HEK293 (cell line): Measurements from ENCODE around the gene SLBP.

Experiments
- CTCF ChIA-PET: fragments of 350-600 bp; formaldehyde crosslinking; extraction: SDS; loops from one replicate; lab custom pipeline; 2021; ENCODE audit warnings: antibody characterized with exemption; lab: Yijun Ruan, JAX
- POLR2A ChIA-PET: fragments of 300-600 bp; formaldehyde crosslinking; extraction: SDS; loops from one replicate; lab custom pipeline; 2020; ENCODE audit warnings: antibody characterized with exemption, inconsistent platforms; lab: Yijun Ruan, JAX
- H3K27ac ChIP-seq: fragments of 200-500 bp; sonication (Bioruptor generic); 2 replicates; pipeline ENCODE4 v1.5.1; 2014; ENCODE audit warnings: low read depth, low read length, control low read depth, inconsistent platforms; ENCODE audit errors: extremely low read depth
- H3K36me3 ChIP-seq, 2 experiments: fragments of 200-500 bp in 1 of 2; sonication (Bioruptor generic) in 1 of 2; 1 replicate in 1 of 2; 2 replicates in 1 of 2; pipeline ENCODE4 v1.5.1; 2014 to 2017; ENCODE audit warnings: inconsistent platforms in 2 of 2, low read length in 2 of 2; ENCODE audit not compliant: control insufficient read depth in 2 of 2, insufficient read depth in 1 of 2
- H3K4me1 ChIP-seq: fragments of 200-500 bp; sonication (Bioruptor generic); 2 replicates; pipeline ENCODE4 v1.5.1; 2014; ENCODE audit warnings: mild to moderate bottlenecking, low read length, inconsistent platforms; ENCODE audit not compliant: control insufficient read depth, insufficient read depth
- H3K4me3 ChIP-seq: 2 replicates; pipeline ENCODE4 v1.5.1; 2011; ENCODE audit warnings: low read depth, mild to moderate bottlenecking, control low read depth, low read length, moderate library complexity
- H3K9me3 ChIP-seq: fragments of 200-500 bp; sonication (Bioruptor generic); 2 replicates; pipeline ENCODE4 v1.5.1; 2014; ENCODE audit warnings: low read depth, low read length, inconsistent platforms; ENCODE audit not compliant: control insufficient read depth, insufficient read depth
- BCL11A ChIP-seq: fragments of 450-650 bp; formaldehyde crosslinking; IDR thresholded peaks from 2 replicates; pipeline ENCODE4 v1.5.1; 2016; ENCODE audit warnings: low read depth, missing biosample characterization, missing genetic modification characterization
- BCL11B ChIP-seq: fragments of 450-650 bp; formaldehyde crosslinking; IDR thresholded peaks from 2 replicates; pipeline ENCODE4 v1.5.1; 2016; ENCODE audit warnings: low read depth, missing biosample characterization, missing genetic modification characterization
- GLIS1 ChIP-seq: fragments of 450-650 bp; formaldehyde crosslinking; IDR thresholded peaks from 2 replicates; pipeline ENCODE4 v1.5.1; 2016; ENCODE audit warnings: missing biosample characterization, missing genetic modification characterization
- KLF16 ChIP-seq: fragments of 450-650 bp; formaldehyde crosslinking; IDR thresholded peaks from 2 replicates; pipeline ENCODE4 v1.5.1; 2017; ENCODE audit warnings: missing biosample characterization, missing genetic modification characterization
- KLF7 ChIP-seq: fragments of 450-650 bp; formaldehyde crosslinking; IDR thresholded peaks from 2 replicates; pipeline ENCODE4 v1.5.1; 2016; ENCODE audit warnings: missing biosample characterization, missing genetic modification characterization, borderline replicate concordance
- RBAK ChIP-seq: fragments of 450-650 bp; formaldehyde crosslinking; IDR thresholded peaks from 2 replicates; pipeline ENCODE4 v1.5.1; 2016; ENCODE audit warnings: missing biosample characterization, missing genetic modification characterization
- SETDB1 ChIP-seq: IDR thresholded peaks from one replicate; pipeline ENCODE4 v1.6.1; 2017; ENCODE audit warnings: mild to moderate bottlenecking, low read length, moderate library complexity, mixed read lengths; ENCODE audit not compliant: insufficient read length
- SP2 ChIP-seq: fragments of 450-650 bp; formaldehyde crosslinking; IDR thresholded peaks from 2 replicates; pipeline ENCODE4 v1.5.1; 2016; ENCODE audit warnings: missing biosample characterization, missing genetic modification characterization
- SP3 ChIP-seq: fragments of 450-650 bp; formaldehyde crosslinking; IDR thresholded peaks from 2 replicates; pipeline ENCODE4 v1.5.1; 2016; ENCODE audit warnings: missing biosample characterization, missing genetic modification characterization
- SP7 ChIP-seq: fragments of 450-650 bp; formaldehyde crosslinking; IDR thresholded peaks from 2 replicates; pipeline ENCODE4 v1.5.1; 2016; ENCODE audit warnings: missing biosample characterization, missing genetic modification characterization
- ZBTB48 ChIP-seq: fragments of 450-650 bp; formaldehyde crosslinking; IDR thresholded peaks from 2 replicates; pipeline ENCODE4 v1.5.1; 2016; ENCODE audit warnings: missing biosample characterization, missing genetic modification characterization
- ZEB2 ChIP-seq: fragments of 450-650 bp; formaldehyde crosslinking; IDR thresholded peaks from 2 replicates; pipeline ENCODE4 v1.5.1; 2016; ENCODE audit warnings: missing biosample characterization, missing genetic modification characterization
- ZFP69B ChIP-seq: fragments of 450-650 bp; formaldehyde crosslinking; IDR thresholded peaks from 2 replicates; pipeline ENCODE4 v1.5.1; 2016; ENCODE audit warnings: missing biosample characterization, missing genetic modification characterization
- ZNF112 ChIP-seq: fragments of 450-650 bp; formaldehyde crosslinking; IDR thresholded peaks from 2 replicates; pipeline ENCODE4 v1.5.0; 2017; ENCODE audit warnings: missing biosample characterization, missing genetic modification characterization
- ZNF175 ChIP-seq: fragments of 450-650 bp; formaldehyde crosslinking; IDR thresholded peaks from 2 replicates; pipeline ENCODE4 v1.5.1; 2016; ENCODE audit warnings: missing biosample characterization, missing genetic modification characterization
- ZNF2 ChIP-seq: fragments of 450-650 bp; formaldehyde crosslinking; IDR thresholded peaks from 2 replicates; pipeline ENCODE4 v1.5.1; 2016; ENCODE audit warnings: missing biosample characterization, missing genetic modification characterization
- ZNF248 ChIP-seq: fragments of 450-650 bp; formaldehyde crosslinking; IDR thresholded peaks from 2 replicates; pipeline ENCODE4 v1.5.1; 2017; ENCODE audit warnings: missing biosample characterization, missing genetic modification characterization
- ZNF266 ChIP-seq: fragments of 450-650 bp; formaldehyde crosslinking; IDR thresholded peaks from 2 replicates; pipeline ENCODE4 v1.5.1; 2016; ENCODE audit warnings: missing biosample characterization, missing genetic modification characterization, low read depth
- ZNF324 ChIP-seq: fragments of 450-650 bp; formaldehyde crosslinking; IDR thresholded peaks from 2 replicates; pipeline ENCODE4 v1.5.1; 2016; ENCODE audit warnings: missing biosample characterization, missing genetic modification characterization
- ZNF341 ChIP-seq: fragments of 450-650 bp; formaldehyde crosslinking; IDR thresholded peaks from 2 replicates; pipeline ENCODE4; 2016; ENCODE audit warnings: low read depth, missing biosample characterization, missing genetic modification characterization
- ZNF391 ChIP-seq: fragments of 450-650 bp; formaldehyde crosslinking; IDR thresholded peaks from 2 replicates; pipeline ENCODE4 v1.5.1; 2016; ENCODE audit warnings: low read depth, missing biosample characterization, missing genetic modification characterization, borderline replicate concordance
- ZNF426 ChIP-seq: fragments of 450-650 bp; formaldehyde crosslinking; IDR thresholded peaks from 2 replicates; pipeline ENCODE4 v1.5.1; 2017; ENCODE audit warnings: missing biosample characterization, missing genetic modification characterization, mild to moderate bottlenecking, inconsistent platforms, moderate library complexity
- ZNF473 ChIP-seq: fragments of 450-650 bp; formaldehyde crosslinking; IDR thresholded peaks from 2 replicates; pipeline ENCODE4 v1.5.1; 2017; ENCODE audit warnings: missing biosample characterization, missing genetic modification characterization
- ZNF48 ChIP-seq: fragments of 450-650 bp; formaldehyde crosslinking; IDR thresholded peaks from 2 replicates; pipeline ENCODE4 v1.5.1; 2016; ENCODE audit warnings: missing biosample characterization, missing genetic modification characterization
- ZNF561 ChIP-seq: fragments of 450-650 bp; IDR thresholded peaks from 2 replicates; pipeline ENCODE4 v1.5.1; 2018; ENCODE audit warnings: missing biosample characterization, missing genetic modification characterization, borderline replicate concordance
- ZNF585B ChIP-seq: fragments of 450-650 bp; formaldehyde crosslinking; IDR thresholded peaks from 2 replicates; pipeline ENCODE4 v1.5.1; 2016; ENCODE audit warnings: missing biosample characterization, missing genetic modification characterization
- ZNF621 ChIP-seq: fragments of 450-650 bp; formaldehyde crosslinking; IDR thresholded peaks from 2 replicates; pipeline ENCODE4 v1.5.1; 2017; ENCODE audit warnings: missing biosample characterization, missing genetic modification characterization
- ZNF768 ChIP-seq: fragments of 450-650 bp; formaldehyde crosslinking; IDR thresholded peaks from 2 replicates; pipeline ENCODE4 v1.5.1; 2018; ENCODE audit warnings: missing biosample characterization, mild to moderate bottlenecking, missing genetic modification characterization
- ZSCAN16 ChIP-seq: fragments of 450-650 bp; formaldehyde crosslinking; IDR thresholded peaks from 2 replicates; pipeline ENCODE4 v1.5.1; 2016; ENCODE audit warnings: missing biosample characterization, missing genetic modification characterization
- ZSCAN23 ChIP-seq: fragments of 450-650 bp; formaldehyde crosslinking; IDR thresholded peaks from 2 replicates; pipeline ENCODE4 v1.5.1; 2016; ENCODE audit warnings: missing biosample characterization, missing genetic modification characterization
- TF ChIP-seq, protein P1 (sequence below): fragments of 450-650 bp; formaldehyde crosslinking; IDR thresholded peaks from 2 replicates; pipeline ENCODE4 v1.5.1; 2017; ENCODE audit warnings: missing biosample characterization, missing genetic modification characterization
- TF ChIP-seq, protein P2 (sequence below): fragments of 450-650 bp; formaldehyde crosslinking; IDR thresholded peaks from 2 replicates; pipeline ENCODE4 v1.5.1; 2016; ENCODE audit warnings: missing biosample characterization, missing genetic modification characterization
- TF ChIP-seq, protein P3 (sequence below): fragments of 450-650 bp; formaldehyde crosslinking; IDR thresholded peaks from 2 replicates; pipeline ENCODE4 v1.5.1; 2017; ENCODE audit warnings: missing biosample characterization, mild to moderate bottlenecking, missing genetic modification characterization, moderate library complexity
- TF ChIP-seq, protein P4 (sequence below): fragments of 450-650 bp; formaldehyde crosslinking; IDR thresholded peaks from 2 replicates; pipeline ENCODE4 v1.5.1; 2016; ENCODE audit warnings: missing biosample characterization, missing genetic modification characterization

Gene SLBP

GRCh38 chr4:1712216-1713002 lies at the start of gene SLBP:
TSS of gene SLBP (minus strand) at chr4:1712319. CDS start at chr4:1712188, 131 bp downstream.
- no peaks in the 10 kb centered on the region for H3K4me1 ChIP-seq
- H3K36me3 ChIP-seq = peaks cover 0 to 53% of the 10 kb centered on the region in 2 experiments; a peak in 2 of 3 replicates
- ChIA-PET CTCF (interaction anchor here (3.4 kb wide), 1 partner anchor 19 kb away, joined by 14 read pairs; no protein-coding TSS in a partner anchor), POLR2A (interaction anchor here (0.6 to 1.8 kb wide), 11 partner anchors 9 to 457 kb away, joined by 3 to 44 read pairs (median 3); partner anchors contain the start of genes TACC3 and TMEM129)
- peak within 1 kb of the TSS; percentile 99 for H3K27ac ChIP-seq
- H3K9me3 ChIP-seq = no peaks in the 10 kb centered on the region
- H3K4me3 ChIP-seq = peak within 1 kb of the TSS; percentile 85
- TF ChIP-seq ZNF266 (tag by site-specific recombination) (no peak), SETDB1 (peak; percentile 46), KLF7 (tag by site-specific recombination) (peak; percentile 82; the same call in 1 of the 2 replicates), ZBTB48 (tag by site-specific recombination) (no peak), BCL11B (tag by site-specific recombination) (peak; percentile 81; the same call in 1 of the 2 replicates), ZNF426 (tag by site-specific recombination) (no peak), ZSCAN16 (tag by site-specific recombination) (no peak), ZNF248 (tag by site-specific recombination) (no peak), ZNF561 (tag by site-specific recombination) (peak; percentile 63; the same call in 1 of the 2 replicates), ZFP69B (tag by site-specific recombination) (peak; percentile 66; the same call in 1 of the 2 replicates), GLIS1 (peak; percentile 57; the same call in 1 of the 2 replicates), ZNF112 (tag by site-specific recombination) (no peak), KLF16 (tag by site-specific recombination) (peak; percentile 83), ZSCAN23 (no peak), ZEB2 (tag by site-specific recombination) (peak; percentile 93), SP7 (tag by site-specific recombination) (peak; percentile 72), RBAK (tag by site-specific recombination) (no peak), ZNF768 (no peak), ZNF175 (tag by site-specific recombination) (no peak), ZNF585B (tag by site-specific recombination) (no peak), ZNF391 (peak; percentile 57; the same call in 1 of the 2 replicates), ZNF2 (peak; percentile 23; the same call in 1 of the 2 replicates), SP3 (tag by site-specific recombination) (peak; percentile 92), ZNF621 (tag by site-specific recombination) (no peak), ZNF48 (no peak), BCL11A (tag by site-specific recombination) (no peak), SP2 (peak; percentile 93), ZNF324 (tag by site-specific recombination) (peak; percentile 69; the same call in 1 of the 2 replicates), ZNF341 (tag by site-specific recombination) (no peak), ZNF473 (no peak)
- TF ChIP-seq, protein P1, sequence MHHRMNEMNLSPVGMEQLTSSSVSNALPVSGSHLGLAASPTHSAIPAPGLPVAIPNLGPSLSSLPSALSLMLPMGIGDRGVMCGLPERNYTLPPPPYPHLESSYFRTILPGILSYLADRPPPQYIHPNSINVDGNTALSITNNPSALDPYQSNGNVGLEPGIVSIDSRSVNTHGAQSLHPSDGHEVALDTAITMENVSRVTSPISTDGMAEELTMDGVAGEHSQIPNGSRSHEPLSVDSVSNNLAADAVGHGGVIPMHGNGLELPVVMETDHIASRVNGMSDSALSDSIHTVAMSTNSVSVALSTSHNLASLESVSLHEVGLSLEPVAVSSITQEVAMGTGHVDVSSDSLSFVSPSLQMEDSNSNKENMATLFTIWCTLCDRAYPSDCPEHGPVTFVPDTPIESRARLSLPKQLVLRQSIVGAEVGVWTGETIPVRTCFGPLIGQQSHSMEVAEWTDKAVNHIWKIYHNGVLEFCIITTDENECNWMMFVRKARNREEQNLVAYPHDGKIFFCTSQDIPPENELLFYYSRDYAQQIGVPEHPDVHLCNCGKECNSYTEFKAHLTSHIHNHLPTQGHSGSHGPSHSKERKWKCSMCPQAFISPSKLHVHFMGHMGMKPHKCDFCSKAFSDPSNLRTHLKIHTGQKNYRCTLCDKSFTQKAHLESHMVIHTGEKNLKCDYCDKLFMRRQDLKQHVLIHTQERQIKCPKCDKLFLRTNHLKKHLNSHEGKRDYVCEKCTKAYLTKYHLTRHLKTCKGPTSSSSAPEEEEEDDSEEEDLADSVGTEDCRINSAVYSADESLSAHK (tag by site-specific recombination) = no peak
- TF ChIP-seq, protein P2, sequence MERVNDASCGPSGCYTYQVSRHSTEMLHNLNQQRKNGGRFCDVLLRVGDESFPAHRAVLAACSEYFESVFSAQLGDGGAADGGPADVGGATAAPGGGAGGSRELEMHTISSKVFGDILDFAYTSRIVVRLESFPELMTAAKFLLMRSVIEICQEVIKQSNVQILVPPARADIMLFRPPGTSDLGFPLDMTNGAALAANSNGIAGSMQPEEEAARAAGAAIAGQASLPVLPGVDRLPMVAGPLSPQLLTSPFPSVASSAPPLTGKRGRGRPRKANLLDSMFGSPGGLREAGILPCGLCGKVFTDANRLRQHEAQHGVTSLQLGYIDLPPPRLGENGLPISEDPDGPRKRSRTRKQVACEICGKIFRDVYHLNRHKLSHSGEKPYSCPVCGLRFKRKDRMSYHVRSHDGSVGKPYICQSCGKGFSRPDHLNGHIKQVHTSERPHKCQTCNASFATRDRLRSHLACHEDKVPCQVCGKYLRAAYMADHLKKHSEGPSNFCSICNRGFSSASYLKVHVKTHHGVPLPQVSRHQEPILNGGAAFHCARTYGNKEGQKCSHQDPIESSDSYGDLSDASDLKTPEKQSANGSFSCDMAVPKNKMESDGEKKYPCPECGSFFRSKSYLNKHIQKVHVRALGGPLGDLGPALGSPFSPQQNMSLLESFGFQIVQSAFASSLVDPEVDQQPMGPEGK (tag by site-specific recombination) = peak; percentile 81
- TF ChIP-seq, protein P3, sequence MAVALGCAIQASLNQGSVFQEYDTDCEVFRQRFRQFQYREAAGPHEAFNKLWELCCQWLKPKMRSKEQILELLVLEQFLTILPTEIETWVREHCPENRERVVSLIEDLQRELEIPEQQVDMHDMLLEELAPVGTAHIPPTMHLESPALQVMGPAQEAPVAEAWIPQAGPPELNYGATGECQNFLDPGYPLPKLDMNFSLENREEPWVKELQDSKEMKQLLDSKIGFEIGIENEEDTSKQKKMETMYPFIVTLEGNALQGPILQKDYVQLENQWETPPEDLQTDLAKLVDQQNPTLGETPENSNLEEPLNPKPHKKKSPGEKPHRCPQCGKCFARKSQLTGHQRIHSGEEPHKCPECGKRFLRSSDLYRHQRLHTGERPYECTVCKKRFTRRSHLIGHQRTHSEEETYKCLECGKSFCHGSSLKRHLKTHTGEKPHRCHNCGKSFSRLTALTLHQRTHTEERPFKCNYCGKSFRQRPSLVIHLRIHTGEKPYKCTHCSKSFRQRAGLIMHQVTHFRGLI (tag by site-specific recombination) = no peak
- TF ChIP-seq, protein P4, sequence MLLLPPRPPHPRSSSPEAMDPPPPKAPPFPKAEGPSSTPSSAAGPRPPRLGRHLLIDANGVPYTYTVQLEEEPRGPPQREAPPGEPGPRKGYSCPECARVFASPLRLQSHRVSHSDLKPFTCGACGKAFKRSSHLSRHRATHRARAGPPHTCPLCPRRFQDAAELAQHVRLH (tag by site-specific recombination) = peak; percentile 93
